Measurements from ENCODE around the gene EPHB3. TPM values are rescaled to one million over a fixed set of nuclear protein-coding genes. Genes with fewer than 3 reads are reported as not detected.

EPHB3 gene
- total RNA-seq, 1 donor from 2014 or later: 7.8 TPM

- Histone ChIP-seq H3K27me3 (no peaks in the 10 kb centered on the region), H3K9me3 (no peaks in the 10 kb centered on the region), H3K4me3 (no peak overlapping the region), H3K4me1 (peaks cover 13% of the 10 kb centered on the region), H3K27ac (no peak overlapping the region), H3K36me3 (no peaks in the 10 kb centered on the region)
- intact Hi-C loops (cut with DNase I): no loop called here
- no peak for TF ChIP-seq CTCF (IDR thresholded peaks at IDR 0.05)
- no peak for DNase-seq
- no peak for ATAC-seq
Measured at GRCh38 chr3:184552296-184552695, 9.3 kb upstream of the EPHB3 start.

GRCh38 chr3:184552863-184553262 lies 8.7 kb upstream of the EPHB3 start:
- Histone ChIP-seq H3K27me3 (no peaks in the 10 kb centered on the region), H3K36me3 (no peaks in the 10 kb centered on the region), H3K4me3 (no peak overlapping the region), H3K27ac (no peak overlapping the region), H3K4me1 (peaks cover 13% of the 10 kb centered on the region), H3K9me3 (no peaks in the 10 kb centered on the region)
- no peak for DNase-seq
- intact Hi-C loops (cut with DNase I): no loop called here
- no peak for ATAC-seq
- no peak for TF ChIP-seq CTCF (IDR thresholded peaks at IDR 0.05)

GRCh38 chr3:184553385-184553784 lies 8.2 kb upstream of the EPHB3 start:
- no peak for ATAC-seq

GRCh38 chr3:184554461-184554860 lies 7.1 kb upstream of the EPHB3 start:
- Histone ChIP-seq H3K4me1 (peaks cover 19% of the 10 kb centered on the region), H3K27ac (no peak overlapping the region), H3K4me3 (no peak overlapping the region), H3K36me3 (no peaks in the 10 kb centered on the region), H3K27me3 (no peaks in the 10 kb centered on the region), H3K9me3 (no peaks in the 10 kb centered on the region)
- DNase-seq (no peak), ATAC-seq (no peak)
- TF ChIP-seq CTCF (IDR thresholded peaks at IDR 0.05): no peak
- intact Hi-C loops (cut with DNase I): no loop called here

More at GRCh38 chr3:184553385-184553784, 8.2 kb upstream of the EPHB3 start:
- H3K4me3 ChIP-seq: no peak overlapping the region
- H3K36me3 ChIP-seq: no peaks in the 10 kb centered on the region
- H3K27me3 ChIP-seq: no peaks in the 10 kb centered on the region
- intact Hi-C loops (cut with DNase I): no loop called here
- DNase-seq: no peak
- H3K9me3 ChIP-seq: no peaks in the 10 kb centered on the region
- no peak overlapping the region for H3K27ac ChIP-seq
- H3K4me1 ChIP-seq: peaks cover 13% of the 10 kb centered on the region
- no peak for TF ChIP-seq CTCF (IDR thresholded peaks at IDR 0.05)

- ATAC-seq (no peak), DNase-seq (no peak)
- Histone ChIP-seq H3K36me3 (no peaks in the 10 kb centered on the region), H3K27ac (no peak overlapping the region), H3K4me1 (peaks cover 29% of the 10 kb centered on the region), H3K27me3 (no peaks in the 10 kb centered on the region), H3K4me3 (no peak overlapping the region), H3K9me3 (no peaks in the 10 kb centered on the region)
- no peak for TF ChIP-seq CTCF (IDR thresholded peaks at IDR 0.05)
- intact Hi-C loops (cut with DNase I): no loop called here
Measured at GRCh38 chr3:184556582-184557347, 4.8 kb upstream of the EPHB3 start.
